HepG2 (cell line): ENCODE measurements around the gene RSPRY1. TPM values are rescaled to one million over a fixed set of nuclear protein-coding genes. Genes with fewer than 3 reads are reported as not detected.
A peak's percentile ranks its signal among the peaks of the same experiment; 100 is the strongest.

ENCODE experiments used
- AHDC1 ChIP-seq: sonication (generic); formaldehyde crosslinking; IDR thresholded peaks from 2 replicates; pipeline ENCODE4 v1.5.1; 2020; ENCODE audit warnings: mild to moderate bottlenecking, missing genetic modification reagents, borderline replicate concordance
- FOXJ3 ChIP-seq: sonication (generic); formaldehyde crosslinking; IDR thresholded peaks from 2 replicates; pipeline ENCODE4 v1.4.0; 2020; ENCODE audit warnings: missing genetic modification reagents, mild to moderate bottlenecking, borderline replicate concordance
- GABPB1 ChIP-seq: IDR thresholded peaks from 2 replicates; pipeline ENCODE4 v1.6.1; 2016; ENCODE audit warnings: mild to moderate bottlenecking, missing genetic modification reagents, moderate library complexity, missing compliant biosample characterization
- GATAD2A ChIP-seq: IDR thresholded peaks from 2 replicates; pipeline ENCODE4 v1.6.1; 2016
- GFI1 ChIP-seq: sonication (generic); formaldehyde crosslinking; IDR thresholded peaks from 2 replicates; pipeline ENCODE4 v1.5.0; 2020; ENCODE audit warnings: missing genetic modification reagents, mild to moderate bottlenecking, borderline replicate concordance
- HDAC1 ChIP-seq: sonication (generic); formaldehyde crosslinking; IDR thresholded peaks from 2 replicates; pipeline ENCODE4 v1.5.1; 2020; ENCODE audit warnings: mild to moderate bottlenecking, missing genetic modification reagents
- HOMEZ ChIP-seq: IDR thresholded peaks from 2 replicates; pipeline ENCODE4 v1.6.1; 2016; ENCODE audit warnings: low read depth
- NR2F2 ChIP-seq: IDR thresholded peaks from 2 replicates; pipeline ENCODE4 v1.6.1; 2012; ENCODE audit warnings: low read depth, inconsistent platforms, borderline replicate concordance
- PATZ1 ChIP-seq: sonication (generic); formaldehyde crosslinking; IDR thresholded peaks from 2 replicates; pipeline ENCODE4 v1.4.0; 2020; ENCODE audit warnings: missing genetic modification reagents
- SIX1 ChIP-seq: sonication (generic); formaldehyde crosslinking; IDR thresholded peaks from 2 replicates; pipeline ENCODE4 v1.4.0; 2020; ENCODE audit warnings: missing genetic modification reagents, borderline replicate concordance
- ZNF280D ChIP-seq: sonication (generic); formaldehyde crosslinking; IDR thresholded peaks from 2 replicates; pipeline ENCODE4 v1.5.1; 2020; ENCODE audit warnings: mild to moderate bottlenecking, missing genetic modification reagents
- ZNF335 ChIP-seq: sonication (generic); formaldehyde crosslinking; IDR thresholded peaks from 2 replicates; pipeline ENCODE4 v1.4.0; 2020; ENCODE audit warnings: missing genetic modification reagents
- ZNF614 ChIP-seq: IDR thresholded peaks from 2 replicates; pipeline ENCODE4 v1.6.1; 2018; ENCODE audit warnings: missing biosample characterization, missing genetic modification reagents, inconsistent platforms, borderline replicate concordance
- ZNF776 ChIP-seq: sonication (generic); formaldehyde crosslinking; IDR thresholded peaks from 2 replicates; pipeline ENCODE4 v1.4.0; 2020; ENCODE audit warnings: mild to moderate bottlenecking, missing genetic modification reagents
- ZNF780A ChIP-seq: sonication (generic); formaldehyde crosslinking; IDR thresholded peaks from 2 replicates; pipeline ENCODE4 v1.8.0; 2022; ENCODE audit warnings: mild to moderate bottlenecking, missing genetic modification reagents, moderate library complexity
- polyA plus RNA-seq, 8 experiments: library from polyadenylated mRNA; depleted of rRNA in 3 of 8; stranded (reverse) in 7 of 8; unstranded in 1 of 8; fragments of >200 nt; fragmentation: Illumina TruSeq in 4 of 8; extraction: Trizol in 4 of 8; gene quantifications; 2 replicates each; pipeline versions ENCODE4 v1.2.1 to v1.2.3, GENCODE V29; 2011 to 2016; ENCODE audit warnings: low read depth in 4 of 8, missing spikeins in 1 of 8, mixed read lengths in 1 of 8; ENCODE audit not compliant: insufficient read depth in 1 of 8
- total RNA-seq, 5 experiments: library from RNA; depleted of rRNA; stranded (reverse); fragments of >200 nt; fragmentation: Illumina TruSeq; extraction: Trizol; gene quantifications; 2 replicates each; pipeline ENCODE4 v1.2.3, GENCODE V29; 2016; ENCODE audit warnings: low read depth in 1 of 5

Gene RSPRY1
- total and polyA plus RNA-seq, 2 of the 13 experiments (the other 11 are each of a cell fraction or from before 2014, with no cell fraction given) = 53.4 to 61.0 TPM

GRCh38 chr16:57156351-57156703, 29.8 kb upstream of the RSPRY1 start (continued):
- peak; percentile 84; the same call in 1 of the 2 replicates for TF ChIP-seq AHDC1 (CRISPR knock-in tag)
- 0 out of 2 replicates have a peak, but pooled peaks have one; percentile 46 for TF ChIP-seq ZNF614 (CRISPR knock-in tag)
- TF ChIP-seq GABPB1 (CRISPR knock-in tag) = 0 out of 2 replicates have a peak, but pooled peaks have one; percentile 22
- peak; percentile 92 for TF ChIP-seq GATAD2A (CRISPR knock-in tag)
- TF ChIP-seq HOMEZ (CRISPR knock-in tag) = peak; percentile 28; the same call in 1 of the 2 replicates
- TF ChIP-seq ZNF780A (CRISPR knock-in tag) = no peak
- peak; percentile 50; the same call in 1 of the 2 replicates for TF ChIP-seq GFI1
- 0 out of 2 replicates have a peak, but pooled peaks have one; percentile 40 for TF ChIP-seq ZNF335 (CRISPR knock-in tag)
- TF ChIP-seq HDAC1 (CRISPR knock-in tag) = peak; percentile 76
- peak; percentile 86; the same call in 1 of the 2 replicates for TF ChIP-seq NR2F2
- peak; percentile 58; the same call in 1 of the 2 replicates for TF ChIP-seq ZNF280D (CRISPR knock-in tag)
- TF ChIP-seq PATZ1 (CRISPR knock-in tag) = no peak
- peak; percentile 56; the same call in 1 of the 2 replicates for TF ChIP-seq SIX1 (CRISPR knock-in tag)
- peak; percentile 83; the same call in 1 of the 2 replicates for TF ChIP-seq FOXJ3
- TF ChIP-seq ZNF776 (CRISPR knock-in tag) = no peak
